H1 (cell line): ENCODE results near the gene PPP2R1A. TPM values are rescaled to one million over a fixed set of nuclear protein-coding genes. Genes with fewer than 3 reads are reported as not detected.

Experiments
- CTCF ChIA-PET: fragments of 300-600 bp; sonication (Branson Sonifier 250); formaldehyde crosslinking; loops from one replicate; lab custom pipeline; 2021; ENCODE audit not compliant: partially characterized antibody; lab: Charles Lee
- POLR2A ChIA-PET: fragments of 300-600 bp; sonication (Branson Sonifier 250); formaldehyde crosslinking; loops from one replicate; lab custom pipeline; 2021; ENCODE audit warnings: inconsistent platforms; ENCODE audit not compliant: partially characterized antibody; lab: Charles Lee
- DNase-seq, 2 experiments: peaks; one replicate each; pipeline versions ENCODE4 v3.0.0 to v3.0.0-alpha.2; 2010 to 2022; ENCODE audit warnings: low spot score in 2 of 2, low read depth in 1 of 2, mixed read lengths in 1 of 2
- FAIRE-seq: peaks from 2 replicates; lab custom pipeline; 2011; peaks lifted over from hg19 to GRCh38; lab: Jason Lieb, UNC
- H2AFZ ChIP-seq: 2 replicates; pipeline ENCODE4 v1.8.1; 2012; ENCODE audit warnings: low read length, inconsistent platforms
- H2AK5ac ChIP-seq: 2 replicates; pipeline ENCODE4 v1.6.1; 2013; ENCODE audit warnings: low read depth, low read length
- H2BK120ac ChIP-seq: replicated peaks from 2 replicates; pipeline ENCODE3; 2013; ENCODE audit warnings: low read depth, low read length, inconsistent platforms
- H2BK12ac ChIP-seq: 2 replicates; pipeline ENCODE4 v1.6.1; 2013; ENCODE audit warnings: low read depth, low read length
- H2BK15ac ChIP-seq: 2 replicates; pipeline ENCODE4 v1.6.1; 2013; ENCODE audit warnings: low read length
- H2BK20ac ChIP-seq: 2 replicates; pipeline ENCODE4 v1.6.1; 2013; ENCODE audit warnings: low read length
- H2BK5ac ChIP-seq: 2 replicates; pipeline ENCODE4 v1.6.1; 2013; ENCODE audit warnings: low read depth, low read length
- H3K14ac ChIP-seq: 2 replicates; pipeline ENCODE4 v1.6.1; 2013; ENCODE audit warnings: inconsistent platforms; ENCODE audit not compliant: insufficient read length
- H3K18ac ChIP-seq: 2 replicates; pipeline ENCODE4 v1.6.1; 2013; ENCODE audit warnings: low read length; ENCODE audit errors: extremely low read depth
- H3K23ac ChIP-seq: 2 replicates; pipeline ENCODE4 v1.6.1; 2013; ENCODE audit warnings: inconsistent platforms; ENCODE audit not compliant: insufficient read length
- H3K23me2 ChIP-seq: 2 replicates; pipeline ENCODE4 v1.6.1; 2013; ENCODE audit warnings: low read depth, low read length
- H3K27ac ChIP-seq: 2 replicates; pipeline ENCODE4 v1.6.1; 2011; ENCODE audit warnings: low read depth, low read length, inconsistent platforms
- H3K27me3 ChIP-seq, 4 experiments: replicated peaks in 1 of 4; 1 replicate in 1 of 4; 2 replicates in 3 of 4; pipeline versions ENCODE4 v1.6.1 to v1.8.1; 2011 to 2013; ENCODE audit warnings: low read length in 3 of 4, mild to moderate bottlenecking in 3 of 4, inconsistent platforms in 2 of 4, mixed read lengths in 2 of 4, moderate library complexity in 1 of 4; ENCODE audit not compliant: control insufficient read depth in 3 of 4, insufficient read depth in 3 of 4; ENCODE audit errors: extremely low read depth in 1 of 4
- H3K36me3 ChIP-seq, 4 experiments: 2 replicates each; pipeline versions ENCODE4 v1.6.1 to v1.8.1; 2011 to 2013; ENCODE audit warnings: mild to moderate bottlenecking in 4 of 4, low read length in 3 of 4, moderate library complexity in 2 of 4, control low read depth in 1 of 4, inconsistent platforms in 1 of 4; ENCODE audit not compliant: insufficient read depth in 4 of 4, control insufficient read depth in 2 of 4
- H3K4ac ChIP-seq: replicated peaks from 2 replicates; pipeline ENCODE3; 2013; ENCODE audit warnings: low read length, low read depth, mixed read lengths, inconsistent platforms; ENCODE audit not compliant: insufficient read length
- H3K4me1 ChIP-seq, 4 experiments: replicated peaks in 1 of 4; 1 replicate in 1 of 4; 2 replicates in 3 of 4; pipeline versions ENCODE4 v1.6.1 to v1.8.1; 2011 to 2013; ENCODE audit warnings: low read length in 3 of 4, inconsistent platforms in 2 of 4, mixed read lengths in 1 of 4; ENCODE audit not compliant: insufficient read depth in 4 of 4, control insufficient read depth in 3 of 4
- H3K4me2 ChIP-seq, 2 experiments: 2 replicates each; pipeline versions ENCODE4 v1.6.1 to v1.8.1; 2011 to 2013; ENCODE audit warnings: low read depth in 2 of 2, low read length in 2 of 2, control low read depth in 1 of 2, inconsistent platforms in 1 of 2, mild to moderate bottlenecking in 1 of 2; ENCODE audit not compliant: insufficient read depth in 1 of 2
- H3K4me3 ChIP-seq, 4 experiments: fragments of 200-600, 300-600 bp in 1 of 4; sonication (generic), shearing (Covaris generic), sonication (Bioruptor Twin) in 1 of 4; 2 replicates each; pipeline versions ENCODE4 v1.5.1 to v1.8.1; 2011 to 2016; ENCODE audit warnings: low read length in 4 of 4, low read depth in 3 of 4, control low read depth in 2 of 4, inconsistent platforms in 2 of 4, mild to moderate bottlenecking in 2 of 4, mixed read lengths in 1 of 4, moderate library complexity in 1 of 4; ENCODE audit not compliant: insufficient read depth in 2 of 4; ENCODE audit errors: extremely low read depth in 1 of 4
- H3K56ac ChIP-seq: replicated peaks from 2 replicates; pipeline ENCODE3; 2013; ENCODE audit warnings: low read depth, mild to moderate bottlenecking, mixed read lengths, low read length, inconsistent platforms; ENCODE audit not compliant: insufficient read length
- H3K79me1 ChIP-seq: 2 replicates; pipeline ENCODE4 v1.6.1; 2013; ENCODE audit warnings: low read depth, low read length, control low read depth
- H3K79me2 ChIP-seq, 2 experiments: 2 replicates each; pipeline versions ENCODE4 v1.6.1 to v1.8.1; 2012 to 2013; ENCODE audit warnings: low read length in 2 of 2, mild to moderate bottlenecking in 2 of 2, inconsistent platforms in 1 of 2; ENCODE audit not compliant: insufficient read depth in 2 of 2, control insufficient read depth in 1 of 2
- H3K9ac ChIP-seq, 4 experiments: replicated peaks in 1 of 4; 1 replicate in 1 of 4; 2 replicates in 3 of 4; pipeline versions ENCODE4 v1.6.1 to v1.8.1; 2011 to 2013; ENCODE audit warnings: low read depth in 3 of 4, low read length in 3 of 4, control low read depth in 2 of 4, mild to moderate bottlenecking in 2 of 4, moderate library complexity in 2 of 4, inconsistent platforms in 1 of 4; ENCODE audit errors: extremely low read depth in 1 of 4
- H3K9me3 ChIP-seq, 2 experiments: 2 replicates each; pipeline versions ENCODE4 v1.6.1 to v1.8.1; 2012 to 2013; ENCODE audit warnings: mild to moderate bottlenecking in 2 of 2, moderate library complexity in 2 of 2, control low read depth in 1 of 2, inconsistent platforms in 1 of 2, low read depth in 1 of 2, low read length in 1 of 2, mixed read lengths in 1 of 2; ENCODE audit not compliant: insufficient read depth in 2 of 2
- H4K20me1 ChIP-seq, 2 experiments: replicated peaks in 1 of 2; 2 replicates each; pipeline versions ENCODE3 to v1.8.1; 2011 to 2013; ENCODE audit warnings: inconsistent platforms in 2 of 2, low read length in 2 of 2, mild to moderate bottlenecking in 1 of 2; ENCODE audit not compliant: insufficient read depth in 2 of 2, control insufficient read depth in 1 of 2
- H4K5ac ChIP-seq: 2 replicates; pipeline ENCODE4 v1.6.1; 2013; ENCODE audit warnings: low read length, low read depth, mixed read lengths, inconsistent platforms; ENCODE audit not compliant: insufficient read length
- H4K8ac ChIP-seq: 2 replicates; pipeline ENCODE4 v1.8.0; 2013; ENCODE audit warnings: mild to moderate bottlenecking, moderate library complexity, low read length, inconsistent platforms; ENCODE audit not compliant: insufficient read depth; ENCODE audit errors: extremely low read depth
- H4K91ac ChIP-seq: replicated peaks from 2 replicates; pipeline ENCODE3; 2013; ENCODE audit warnings: low read length, mixed read lengths, inconsistent platforms; ENCODE audit not compliant: insufficient read length
- E2F6 ChIP-seq: IDR thresholded peaks from 2 replicates; pipeline ENCODE4 v1.6.1; 2012; ENCODE audit warnings: inconsistent platforms
- RBBP5 ChIP-seq: IDR thresholded peaks from 2 replicates; pipeline ENCODE4 v1.7.1; 2012; ENCODE audit warnings: low read depth, mild to moderate bottlenecking, inconsistent platforms, low read length, moderate library complexity, borderline replicate concordance
- WGBS, 2 experiments: shearing (Covaris generic) in 1 of 2; methylation state at CpG; one replicate each; pipeline versions ENCODE4 v1.1.6 to v1.1.7; 2013 to 2015; ENCODE audit warnings: low lambda C conversion rate in 2 of 2, mixed read lengths in 2 of 2, inconsistent platforms in 1 of 2, low coverage in 1 of 2, missing lambda C conversion rate in 1 of 2; ENCODE audit not compliant: insufficient replicate concordance in 2 of 2, insufficient coverage in 1 of 2, insufficient read length in 1 of 2; ENCODE audit errors: extremely low coverage in 1 of 2, missing lambda C conversion rate in 1 of 2; 5-methylcytosine and 5-hydroxymethylcytosine counted together
- polyA plus RNA-seq, 7 experiments: library from polyadenylated mRNA; depleted of rRNA in 3 of 7; stranded (reverse) in 5 of 7; unstranded in 2 of 7; fragments of >200 nt in 5 of 7; fragments of 200-250 nt in 2 of 7; gene quantifications; 1 replicate in 5 of 7; 2 replicates in 1 of 7; 4 replicates in 1 of 7; pipeline versions ENCODE4 v1.2.1 to v1.2.3, GENCODE V29; 2011 to 2013; ENCODE audit warnings: missing spikeins in 2 of 7, mixed read lengths in 2 of 7
- total RNA-seq: library from RNA; stranded (reverse); fragmentation: NEBNext Ultra II Directional; extraction: Animal tissue kit (Norgen Biotek cat#: 25700); gene quantifications from 2 replicates; pipeline ENCODE4 v1.2.1, GENCODE V29; 2021

Gene PPP2R1A
- total and polyA plus RNA-seq, 2 of the 8 experiments (the other 6 are each of a cell fraction or from before 2014, with no cell fraction given) = 380 to 382 TPM

GRCh38 chr19:52274191-52274590, 84.3 kb downstream of the PPP2R1A start:
- no peak overlapping the region for H3K4ac ChIP-seq

More at GRCh38 chr19:52274191-52274590, 84.3 kb downstream of the PPP2R1A start:
- Histone ChIP-seq H4K8ac (no peak overlapping the region), H3K4me1 (peaks cover 0 to 3% (median 0%) of the 10 kb centered on the region in 4 experiments; a peak in 4 of 7 replicates), H4K5ac (no peak overlapping the region), H3K56ac (no peak overlapping the region), H4K91ac (no peak overlapping the region), H4K20me1 (peaks cover 10 to 20% of the 10 kb centered on the region in 2 experiments), H2BK5ac (no peak overlapping the region), H3K9me3 (no peaks in the 10 kb centered on the region), H2BK15ac (no peak overlapping the region), H3K79me1 (peaks cover 18% of the 10 kb centered on the region), H3K23me2 (peaks cover 5% of the 10 kb centered on the region), H3K9ac (no peak overlapping the region), H2AK5ac (no peak overlapping the region), H3K23ac (no peak overlapping the region), H3K27ac (no peak overlapping the region), H2BK120ac (no peak overlapping the region), H2BK20ac (no peak overlapping the region), H2BK12ac (no peak overlapping the region), H2AFZ (no peak overlapping the region), H3K27me3 (no peaks in the 10 kb centered on the region), H3K4me2 (no peak overlapping the region), H3K36me3 (peaks cover 0 to 27% (median 5%) of the 10 kb centered on the region in 4 experiments; a peak in 5 of 8 replicates), H3K18ac (no peak overlapping the region), H3K4me3 (no peak overlapping the region), H3K14ac (no peak overlapping the region), H3K79me2 (peaks cover 44 to 96% of the 10 kb centered on the region in 2 experiments)
- no peak for TF ChIP-seq E2F6
- no peak for TF ChIP-seq RBBP5
- DNase-seq = no peak
- no peak for FAIRE-seq
- ChIA-PET CTCF (interaction anchor here (0.5 to 1.7 kb wide), 4 partner anchors 23 to 392 kb away, joined by 3 read pairs; no protein-coding TSS in a partner anchor), POLR2A (interaction anchor here (0.6 to 1.9 kb wide), 2 partner anchors 10 to 24 kb away, joined by 3 to 4 read pairs; no protein-coding TSS in a partner anchor)
- WGBS, 2 experiments = 85% methylated on average over 5 of the region's 5 CpGs; no CpG with 5 or more reads in 1 of the 2 experiments
